SJSA1 (cell line): ENCODE measurements around the gene GLO1. TPM values are rescaled to one million over a fixed set of nuclear protein-coding genes. Genes with fewer than 3 reads are reported as not detected.
A peak's percentile ranks its signal among the peaks of the same experiment; 100 is the strongest.

Experiments
- DNase-seq, 2 experiments: peaks; one replicate each; pipeline ENCODE4 v3.0.0-alpha.2; 2015 to 2020; ENCODE audit warnings: low spot score in 2 of 2, low read depth in 1 of 2
- H3K27ac ChIP-seq: fragments of 250-450 bp; sonication (Bioruptor Pico); 2 replicates; pipeline ENCODE4 v1.5.1; 2020; ENCODE audit warnings: mild to moderate bottlenecking, moderate library complexity
- H3K27me3 ChIP-seq: fragments of 250-450 bp; sonication (Bioruptor Pico); replicated peaks from 2 replicates; pipeline ENCODE4 v1.5.1; 2020; ENCODE audit warnings: mild to moderate bottlenecking, moderate library complexity
- H3K36me3 ChIP-seq: fragments of 250-450 bp; sonication (Bioruptor Pico); 2 replicates; pipeline ENCODE4 v1.5.1; 2020; ENCODE audit warnings: mild to moderate bottlenecking
- H3K4me1 ChIP-seq: fragments of 250-450 bp; sonication (Bioruptor Pico); replicated peaks from 2 replicates; pipeline ENCODE4 v1.6.1; 2021; ENCODE audit warnings: mild to moderate bottlenecking
- H3K4me3 ChIP-seq: fragments of 250-450 bp; sonication (Bioruptor Pico); 2 replicates; pipeline ENCODE4 v1.5.1; 2020; ENCODE audit warnings: mild to moderate bottlenecking
- H3K9me3 ChIP-seq: fragments of 250-450 bp; sonication (Bioruptor Pico); replicated peaks from 2 replicates; pipeline ENCODE4 v1.5.1; 2020; ENCODE audit warnings: mild to moderate bottlenecking
- total RNA-seq: library from RNA; depleted of rRNA; stranded (reverse); fragments of >200 nt; shearing (Covaris generic); gene quantifications from 2 replicates; pipeline ENCODE4 v1.2.3, GENCODE V29; 2014

Gene GLO1
- total RNA-seq, 1 experiment from 2014 or later: 295 TPM

DNA sequence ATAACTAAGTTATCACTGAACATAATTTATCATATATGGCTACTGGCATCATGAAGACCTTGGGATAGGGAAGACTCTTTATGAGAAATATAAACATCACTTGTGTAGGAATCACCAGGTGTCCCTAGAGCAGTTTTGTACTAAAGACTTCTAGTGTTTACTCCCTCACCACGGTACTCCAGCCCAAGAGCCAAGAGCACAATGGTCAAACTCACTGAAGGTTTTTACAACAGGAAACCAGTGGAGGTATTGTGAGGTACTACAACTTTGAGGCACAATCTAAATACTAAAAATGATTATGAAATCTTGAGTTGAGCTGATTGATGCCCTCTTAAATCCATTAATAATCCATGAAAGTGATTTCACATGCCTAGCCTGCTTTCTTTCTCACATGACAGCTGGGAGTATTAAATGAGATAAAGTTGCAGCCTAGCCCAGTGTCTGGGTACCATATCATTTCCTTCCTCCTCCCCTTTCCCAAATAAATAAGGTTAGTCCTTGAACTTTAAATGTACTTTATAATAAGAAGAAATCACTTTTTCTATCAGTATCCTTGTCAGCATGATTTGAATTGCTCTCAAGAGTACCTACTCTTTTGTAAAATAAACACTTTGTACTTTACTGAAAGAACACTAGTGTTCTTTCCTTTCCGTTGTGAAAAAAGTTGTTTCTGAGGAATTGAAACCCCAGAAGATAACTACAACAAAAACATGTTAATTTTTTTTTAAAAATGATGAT, 26.5 kb downstream of the GLO1 start:
- H3K27me3 ChIP-seq: no peaks in the 10 kb centered on the region
- no peak overlapping the region for H3K4me3 ChIP-seq
- peaks cover 45% of the 10 kb centered on the region for H3K36me3 ChIP-seq
- no peaks in the 10 kb centered on the region for H3K9me3 ChIP-seq
- no peaks in the 10 kb centered on the region for H3K4me1 ChIP-seq
- no peak overlapping the region for H3K27ac ChIP-seq
- no peak for DNase-seq

DNA sequence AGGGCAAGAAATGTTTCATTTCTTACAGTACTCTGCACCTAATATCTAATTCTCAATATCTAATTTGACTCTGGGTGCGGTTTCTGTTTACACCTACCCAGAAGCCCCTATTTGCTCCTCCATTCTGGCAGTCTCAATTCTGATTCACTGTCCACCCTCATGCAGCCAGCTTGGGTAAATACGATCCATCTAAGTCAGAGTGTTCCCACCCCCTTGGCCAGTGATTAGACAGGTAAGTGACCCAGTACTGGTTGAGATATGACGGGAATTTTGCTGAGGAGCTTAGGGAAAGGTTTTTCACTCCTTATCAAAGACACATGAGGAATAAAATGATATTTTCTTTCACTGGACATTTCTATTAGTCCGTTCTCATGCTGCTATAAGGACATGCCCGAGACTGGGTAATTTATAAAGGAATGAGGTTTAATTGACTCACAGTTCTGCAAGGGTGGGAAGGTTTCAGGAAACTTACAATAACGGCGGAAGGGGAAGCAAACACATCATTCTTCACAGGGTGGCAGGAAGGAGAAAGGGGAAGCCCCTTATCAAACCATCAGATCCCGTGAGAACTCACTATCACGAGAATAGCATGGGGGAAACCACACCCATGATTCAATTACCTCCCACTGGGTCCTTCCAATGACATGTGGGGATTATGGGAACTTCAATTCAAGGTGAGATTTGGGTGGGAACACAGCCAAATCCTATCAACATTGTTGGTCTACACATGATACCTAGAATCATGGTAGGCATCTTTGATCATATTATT, 29.4 kb downstream of the GLO1 start:
- no peaks in the 10 kb centered on the region for H3K4me1 ChIP-seq
- H3K27me3 ChIP-seq: no peaks in the 10 kb centered on the region
- no peak overlapping the region for H3K27ac ChIP-seq
- no peak for DNase-seq
- H3K36me3 ChIP-seq: peaks cover 28% of the 10 kb centered on the region
- no peak overlapping the region for H3K4me3 ChIP-seq
- H3K9me3 ChIP-seq: no peaks in the 10 kb centered on the region

DNA sequence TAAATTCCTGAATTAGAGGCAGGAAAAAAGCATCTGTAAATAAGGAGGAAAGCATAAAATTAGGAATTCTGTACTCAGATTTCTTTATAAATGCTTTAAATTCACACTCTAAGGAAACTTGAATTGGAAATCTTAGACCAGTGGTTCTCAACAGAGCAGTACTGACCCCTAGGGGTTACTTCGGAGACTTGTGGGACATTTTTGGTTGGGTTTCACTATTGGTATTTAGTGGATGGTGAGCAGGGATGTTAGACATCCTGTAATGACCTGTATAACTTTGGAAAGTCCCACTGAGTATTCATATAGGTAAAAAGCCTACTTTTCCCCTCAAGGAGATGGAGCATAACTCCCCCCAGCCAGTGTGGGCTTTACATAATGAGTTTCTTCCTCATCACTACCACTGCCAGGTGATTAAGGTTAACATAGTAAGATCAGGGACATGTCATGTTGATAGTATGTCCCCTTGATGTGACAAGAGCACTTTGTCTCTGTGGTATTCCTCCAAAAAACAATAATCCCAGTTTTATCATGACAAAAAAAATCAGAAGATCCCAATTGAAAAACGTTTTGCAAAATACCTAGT, 31.0 kb downstream of the GLO1 start:
- no peaks in the 10 kb centered on the region for H3K9me3 ChIP-seq
- no peaks in the 10 kb centered on the region for H3K4me1 ChIP-seq
- no peaks in the 10 kb centered on the region for H3K27me3 ChIP-seq
- peaks cover 21% of the 10 kb centered on the region for H3K36me3 ChIP-seq
- H3K27ac ChIP-seq: no peak overlapping the region
- H3K4me3 ChIP-seq: no peak overlapping the region
- peak in 1 of 2 experiments; percentile 30 for DNase-seq

DNA sequence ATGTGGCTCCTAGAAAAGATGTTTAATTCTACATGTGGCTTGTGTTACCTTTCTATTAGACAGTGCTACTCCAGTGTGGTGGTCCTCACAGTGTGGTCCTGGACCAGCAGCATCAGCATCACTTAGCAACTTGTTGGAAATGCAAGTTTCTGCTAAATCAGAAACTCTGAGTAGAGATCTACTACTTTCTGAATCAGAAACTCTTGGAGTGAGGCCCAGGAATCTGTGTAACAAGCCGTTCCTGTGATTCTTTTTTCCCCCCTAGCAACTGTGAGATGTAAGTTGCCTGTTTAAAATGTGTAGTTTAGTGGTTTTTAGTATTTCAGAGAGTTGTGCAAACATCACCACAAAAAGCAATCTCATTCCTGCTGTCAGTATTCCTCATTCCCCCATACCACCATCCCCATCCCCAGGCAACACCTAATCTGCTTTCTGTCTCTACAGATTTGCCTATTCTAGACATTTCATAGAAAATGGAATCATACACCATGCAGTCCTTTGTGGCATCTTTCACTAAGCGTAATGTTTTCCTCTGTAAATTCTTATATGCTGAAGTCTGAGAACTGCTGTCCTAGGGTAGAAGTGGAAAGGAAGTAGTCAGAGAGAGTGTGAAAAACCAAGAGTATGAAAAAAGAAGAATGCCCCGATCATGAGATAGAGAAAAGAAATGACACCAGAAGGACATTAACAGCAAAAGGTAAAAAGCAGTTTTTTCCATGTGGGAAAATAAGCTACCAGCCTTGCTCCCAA, 44.4 kb downstream of the GLO1 start:
- H3K4me1 ChIP-seq: no peaks in the 10 kb centered on the region
- no peaks in the 10 kb centered on the region for H3K9me3 ChIP-seq
- no peak overlapping the region for H3K4me3 ChIP-seq
- no peak for DNase-seq
- H3K36me3 ChIP-seq: no peaks in the 10 kb centered on the region
- H3K27ac ChIP-seq: no peak overlapping the region
- H3K27me3 ChIP-seq: no peaks in the 10 kb centered on the region

DNA sequence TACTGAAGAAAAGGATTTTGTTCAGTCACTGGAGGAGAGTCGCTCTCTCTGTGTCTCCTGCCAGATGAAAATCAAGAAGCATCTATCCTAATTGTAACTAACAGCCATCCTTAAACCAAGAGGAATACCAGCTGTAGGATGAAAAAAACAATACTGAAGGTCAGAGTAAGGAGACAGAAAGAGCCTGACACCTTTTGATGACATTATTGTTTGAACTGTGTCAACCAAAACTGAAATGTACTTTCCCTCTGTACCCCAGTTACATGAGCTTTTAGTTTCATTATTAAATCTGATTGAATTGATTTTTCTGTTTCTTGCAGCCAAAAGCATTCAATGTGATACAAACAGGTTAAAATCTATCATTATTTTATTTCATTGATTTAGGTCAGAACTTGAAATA, 46.0 kb downstream of the GLO1 start:
- H3K36me3 ChIP-seq: no peaks in the 10 kb centered on the region
- no peaks in the 10 kb centered on the region for H3K9me3 ChIP-seq
- DNase-seq: no peak
- H3K4me3 ChIP-seq: no peak overlapping the region
- no peak overlapping the region for H3K27ac ChIP-seq
- H3K4me1 ChIP-seq: no peaks in the 10 kb centered on the region
- H3K27me3 ChIP-seq: no peaks in the 10 kb centered on the region

DNA sequence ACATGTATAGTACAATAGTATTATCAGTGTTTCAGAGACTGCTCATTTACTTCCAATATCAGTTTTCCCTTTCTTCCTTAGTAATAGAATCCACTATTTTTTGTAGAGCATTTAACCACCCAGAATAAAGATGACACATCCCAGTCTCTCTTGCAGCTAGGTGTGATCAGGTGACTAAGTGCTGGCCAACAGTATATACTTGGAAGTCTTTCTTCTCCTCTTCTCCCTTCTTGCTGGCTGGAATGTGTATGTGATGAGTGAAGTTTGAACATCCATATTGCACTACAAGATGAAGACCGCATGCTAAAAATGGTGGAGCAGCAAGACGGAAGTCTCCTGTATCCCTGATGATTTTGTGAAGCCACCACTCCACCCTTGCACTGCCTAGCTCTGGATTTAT, 48.7 kb downstream of the GLO1 start:
- no peaks in the 10 kb centered on the region for H3K4me1 ChIP-seq
- no peaks in the 10 kb centered on the region for H3K36me3 ChIP-seq
- DNase-seq: no peak
- no peak overlapping the region for H3K27ac ChIP-seq
- 0 out of 2 replicates have a peak, but pooled peaks cover 2% of the 10 kb centered on the region for H3K9me3 ChIP-seq
- H3K27me3 ChIP-seq: no peaks in the 10 kb centered on the region
- no peak overlapping the region for H3K4me3 ChIP-seq

DNA sequence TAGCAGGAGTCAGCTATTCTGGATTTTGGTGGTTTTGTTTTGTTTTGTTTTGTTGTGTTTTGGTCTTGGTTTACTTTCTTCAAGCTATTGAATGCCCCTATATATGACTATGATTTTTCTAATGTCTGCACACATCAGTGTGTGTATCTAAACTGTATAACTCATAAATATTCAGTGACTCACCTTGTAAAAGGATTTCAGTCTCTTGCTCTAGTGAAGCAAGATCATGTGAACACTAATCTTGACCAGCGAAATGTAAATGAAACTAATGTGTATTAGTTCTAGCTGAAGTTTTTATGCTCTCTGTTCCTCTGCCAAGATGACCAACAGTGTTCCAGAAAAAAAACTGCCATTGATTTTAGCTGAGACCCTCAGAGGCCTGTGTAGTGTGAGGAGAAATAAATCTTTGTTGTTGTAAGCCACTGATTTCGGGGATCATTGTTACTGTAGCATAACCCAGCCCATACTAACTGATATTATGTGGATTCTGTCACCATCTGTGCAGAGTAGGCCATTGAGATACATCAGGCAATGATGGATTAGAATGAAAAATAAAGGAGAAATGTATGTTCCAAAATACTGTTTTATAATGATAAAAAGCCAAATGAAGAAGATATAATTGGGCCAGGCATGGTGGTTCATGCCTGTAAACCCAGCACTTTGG, 51.7 kb downstream of the GLO1 start:
- Histone ChIP-seq H3K4me1 (peaks cover 2% of the 10 kb centered on the region), H3K27me3 (no peaks in the 10 kb centered on the region), H3K36me3 (no peaks in the 10 kb centered on the region), H3K4me3 (no peak overlapping the region), H3K27ac (no peak overlapping the region), H3K9me3 (0 out of 2 replicates have a peak, but pooled peaks cover 2% of the 10 kb centered on the region)
- DNase-seq: no peak

DNA sequence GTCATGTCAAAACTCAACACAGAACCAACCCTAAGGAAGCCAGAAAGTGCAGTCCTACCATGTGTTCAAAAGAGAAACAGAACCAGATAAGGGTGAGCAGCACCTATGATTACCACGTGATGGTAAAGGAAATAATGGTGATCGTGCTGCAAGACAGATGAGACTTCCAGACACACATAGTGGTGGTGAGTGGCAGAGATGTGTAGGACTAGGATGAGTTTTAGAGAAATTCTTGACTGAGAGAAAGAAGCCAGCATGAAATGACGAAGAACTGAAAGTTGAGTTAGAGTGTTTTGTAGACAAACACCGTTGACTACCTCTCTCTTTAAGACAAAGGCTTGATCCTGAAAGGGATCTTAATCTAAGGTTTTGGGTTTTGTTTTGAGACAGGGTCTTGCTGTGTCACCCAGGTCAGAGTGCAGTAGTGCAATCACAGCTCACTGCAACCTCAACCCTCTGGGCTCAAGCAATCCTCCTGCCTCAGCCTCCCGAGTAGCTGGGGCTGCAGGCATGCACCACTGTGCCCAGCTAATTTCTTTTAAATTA, 52.7 kb downstream of the GLO1 start:
- Histone ChIP-seq H3K27me3 (no peaks in the 10 kb centered on the region), H3K27ac (no peak overlapping the region), H3K36me3 (no peaks in the 10 kb centered on the region), H3K4me1 (peaks cover 8% of the 10 kb centered on the region), H3K4me3 (no peak overlapping the region), H3K9me3 (0 out of 2 replicates have a peak, but pooled peaks cover 2% of the 10 kb centered on the region)
- no peak for DNase-seq

DNA sequence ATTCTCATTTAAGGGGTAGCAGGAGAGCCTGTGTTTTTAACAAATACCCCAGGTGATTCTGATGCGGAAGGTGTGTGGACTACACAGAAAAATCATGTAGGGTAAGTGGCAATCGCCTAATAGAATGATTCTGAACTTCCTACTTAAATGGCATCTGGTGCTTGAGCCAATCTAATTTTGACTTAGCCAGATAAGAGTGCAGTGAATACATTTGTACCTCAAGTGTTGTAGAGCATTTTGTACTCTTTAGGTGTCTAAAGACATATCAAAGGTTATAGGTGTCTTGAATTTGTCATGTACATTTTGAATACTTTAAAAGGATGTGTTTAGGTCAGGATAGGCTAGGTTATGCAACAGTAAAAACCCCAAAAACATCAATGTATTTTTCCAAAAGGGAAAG, 53.2 kb downstream of the GLO1 start:
- 0 out of 2 replicates have a peak, but pooled peaks cover 2% of the 10 kb centered on the region for H3K9me3 ChIP-seq
- H3K4me3 ChIP-seq: no peak overlapping the region
- peaks cover 8% of the 10 kb centered on the region for H3K4me1 ChIP-seq
- H3K27ac ChIP-seq: no peak overlapping the region
- DNase-seq: no peak
- no peaks in the 10 kb centered on the region for H3K27me3 ChIP-seq
- H3K36me3 ChIP-seq: no peaks in the 10 kb centered on the region

DNA sequence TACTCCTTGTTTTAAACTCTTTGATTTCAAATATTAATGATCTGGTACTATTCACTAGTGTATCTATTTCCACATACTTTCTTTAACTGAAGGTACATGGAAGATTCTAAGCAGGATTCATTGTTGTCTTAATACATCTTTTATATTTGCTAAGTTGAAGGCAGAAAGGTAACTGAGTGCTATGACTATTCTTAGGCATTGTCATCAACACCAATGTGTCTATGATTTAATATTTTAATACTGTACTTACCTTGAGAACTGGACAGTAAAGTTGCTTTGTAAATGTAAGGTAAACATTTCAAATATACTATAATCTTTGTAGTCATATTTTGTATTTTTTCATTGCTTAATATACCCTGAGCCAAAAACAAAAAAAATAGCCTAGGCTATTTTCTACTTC, 54.3 kb downstream of the GLO1 start:
- Histone ChIP-seq H3K4me1 (peaks cover 8% of the 10 kb centered on the region), H3K27ac (no peak overlapping the region), H3K4me3 (no peak overlapping the region), H3K36me3 (no peaks in the 10 kb centered on the region), H3K9me3 (0 out of 2 replicates have a peak, but pooled peaks cover 2% of the 10 kb centered on the region), H3K27me3 (no peaks in the 10 kb centered on the region)
- no peak for DNase-seq

DNA sequence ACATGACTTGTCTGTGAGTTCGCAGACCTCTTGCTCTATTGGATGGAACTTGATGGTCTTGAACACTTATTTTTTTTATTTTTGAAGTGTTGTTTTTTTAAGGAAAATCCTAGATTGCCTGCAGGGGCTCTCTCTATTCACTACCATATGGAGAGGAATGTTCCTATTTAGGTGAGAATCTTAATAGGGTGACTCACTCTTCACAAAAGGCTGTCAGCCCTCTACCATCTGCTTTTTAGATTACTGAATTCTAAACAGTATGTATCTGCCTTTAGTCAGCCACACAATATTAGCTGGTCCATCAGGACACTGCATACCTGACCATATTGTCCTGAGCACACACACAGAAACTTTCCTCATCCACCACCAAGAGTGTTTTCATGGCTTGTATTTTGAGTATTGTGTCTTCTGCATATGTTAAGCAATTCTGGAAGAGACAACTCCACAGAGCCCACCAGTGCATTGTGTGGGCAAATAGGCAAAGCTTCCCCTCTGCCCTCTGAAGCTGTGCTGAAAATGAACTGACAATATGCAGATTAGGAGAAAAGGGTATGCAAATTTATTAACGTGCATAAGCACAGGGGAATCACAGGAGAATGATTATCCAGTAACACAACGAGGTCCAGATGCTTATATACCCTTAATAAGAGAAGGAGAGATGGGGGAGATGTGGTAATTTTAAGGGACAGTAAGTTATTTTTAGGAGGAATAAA, 56.6 kb downstream of the GLO1 start:
- Histone ChIP-seq H3K4me3 (no peak overlapping the region), H3K27ac (no peak overlapping the region), H3K27me3 (no peaks in the 10 kb centered on the region), H3K4me1 (peaks cover 8% of the 10 kb centered on the region), H3K36me3 (no peaks in the 10 kb centered on the region), H3K9me3 (0 out of 2 replicates have a peak, but pooled peaks cover 1% of the 10 kb centered on the region)
- DNase-seq: peak in 1 of 2 experiments; percentile 9

DNA sequence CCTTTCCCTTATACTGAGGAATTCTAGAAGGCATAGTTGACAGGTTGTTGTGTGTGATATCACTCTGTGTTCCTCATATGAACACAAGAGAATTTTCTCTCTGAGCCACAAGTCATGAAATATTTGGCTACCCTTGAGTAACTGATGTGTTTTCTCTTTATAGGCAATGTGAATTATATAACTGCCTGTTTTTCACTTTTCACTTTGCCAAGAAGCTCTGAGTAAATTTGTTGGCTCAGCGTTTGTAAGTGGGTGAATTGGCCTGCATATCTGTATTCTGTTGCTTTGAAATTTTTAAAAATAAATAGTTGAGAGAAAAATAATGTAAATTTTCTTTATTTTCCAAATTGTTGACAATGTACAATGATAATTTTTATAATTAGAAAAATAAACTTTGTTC, 58.0 kb downstream of the GLO1 start:
- no peak for DNase-seq
- Histone ChIP-seq H3K9me3 (no peaks in the 10 kb centered on the region), H3K4me3 (no peak overlapping the region), H3K4me1 (peaks cover 14% of the 10 kb centered on the region), H3K27me3 (no peaks in the 10 kb centered on the region), H3K27ac (no peak overlapping the region), H3K36me3 (peaks cover 2% of the 10 kb centered on the region)
